ENCODE measurements around the gene SLC38A8.

GRCh38 chr16:83968306-83968851, 74.2 kb downstream of the SLC38A8 start:
- no peak for TF ChIP-seq CTCF (IDR thresholded peaks at IDR 0.05)
- TF ChIP-seq POLR2A (IDR thresholded peaks at IDR 0.05): no peak

Measured in suprapubic skin (tissue), 3 donors.